Neuronal stem cell (in vitro differentiated cells): ENCODE data around the gene PSPC1.

Experiments used
- DNase-seq: peaks from one replicate; pipeline ENCODE4 v3.0.0-alpha.2; 2013; ENCODE audit warnings: low spot score
- H2AFZ ChIP-seq: one replicate; pipeline ENCODE4 v1.6.1; 2013; ENCODE audit warnings: mild to moderate bottlenecking, low read length, inconsistent platforms
- H2AK5ac ChIP-seq: 2 replicates; pipeline ENCODE4 v1.6.1; 2013; ENCODE audit warnings: low read depth, mild to moderate bottlenecking, inconsistent platforms, low read length, moderate library complexity, mixed read lengths
- H2BK120ac ChIP-seq: 2 replicates; pipeline ENCODE4 v1.6.1; 2013; ENCODE audit warnings: low read depth, mild to moderate bottlenecking, inconsistent platforms, low read length, moderate library complexity, mixed read lengths
- H2BK12ac ChIP-seq: one replicate; pipeline ENCODE4 v1.6.1; 2013; ENCODE audit warnings: low read length, inconsistent platforms
- H2BK15ac ChIP-seq: 2 replicates; pipeline ENCODE4 v1.6.1; 2013; ENCODE audit warnings: mild to moderate bottlenecking, low read length, inconsistent platforms, mixed read lengths
- H2BK5ac ChIP-seq: one replicate; pipeline ENCODE4 v1.6.1; 2013; ENCODE audit warnings: inconsistent platforms, mild to moderate bottlenecking, low read length, moderate library complexity
- H3K14ac ChIP-seq: one replicate; pipeline ENCODE4 v1.6.1; 2013; ENCODE audit warnings: low read length, inconsistent platforms
- H3K18ac ChIP-seq: 2 replicates; pipeline ENCODE4 v1.6.1; 2013; ENCODE audit warnings: low read length, inconsistent platforms
- H3K23ac ChIP-seq: 2 replicates; pipeline ENCODE4 v1.6.1; 2013; ENCODE audit warnings: low read depth, mild to moderate bottlenecking, mixed read lengths, low read length, inconsistent platforms; ENCODE audit not compliant: poor library complexity
- H3K27ac ChIP-seq: replicated peaks from 3 replicates; pipeline ENCODE4 v1.5.1; 2013; ENCODE audit warnings: low read length, inconsistent platforms
- H3K27me3 ChIP-seq, 3 experiments: 2 replicates each; pipeline ENCODE4 v1.6.1; 2013; ENCODE audit warnings: low read length in 3 of 3, mild to moderate bottlenecking in 2 of 3, inconsistent platforms in 1 of 3, low read depth in 1 of 3, mixed read lengths in 1 of 3, moderate library complexity in 1 of 3; ENCODE audit not compliant: control insufficient read depth in 3 of 3, insufficient read depth in 3 of 3
- H3K36me3 ChIP-seq, 2 donors: replicated peaks in 1 of 2; 2 replicates each; pipeline ENCODE4 v1.6.1; 2013; ENCODE audit warnings: low read length in 2 of 2; ENCODE audit not compliant: control insufficient read depth in 2 of 2, insufficient read depth in 2 of 2
- H3K4ac ChIP-seq: 2 replicates; pipeline ENCODE4 v1.6.1; 2013; ENCODE audit warnings: inconsistent platforms, mild to moderate bottlenecking, low read length, moderate library complexity
- H3K4me1 ChIP-seq, 2 donors: 1 replicate in 1 of 2; 2 replicates in 1 of 2; pipeline ENCODE4 v1.6.1; 2013; ENCODE audit warnings: low read length in 2 of 2, low read depth in 1 of 2; ENCODE audit not compliant: control insufficient read depth in 2 of 2, insufficient read depth in 1 of 2
- H3K4me2 ChIP-seq: one replicate; pipeline ENCODE4 v1.6.1; 2013; ENCODE audit warnings: mild to moderate bottlenecking, low read length, inconsistent platforms; ENCODE audit not compliant: insufficient read depth, poor library complexity, severe bottlenecking
- H3K4me3 ChIP-seq, 2 donors: 2 replicates each; pipeline ENCODE4 v1.5.1; 2013; ENCODE audit warnings: low read length in 2 of 2, mild to moderate bottlenecking in 2 of 2, inconsistent platforms in 1 of 2, moderate library complexity in 1 of 2
- H3K79me1 ChIP-seq: one replicate; pipeline ENCODE4 v1.6.1; 2013; ENCODE audit warnings: low read depth, mild to moderate bottlenecking, inconsistent platforms, low read length, moderate library complexity
- H3K9ac ChIP-seq: one replicate; pipeline ENCODE4 v1.6.1; 2013; ENCODE audit warnings: mild to moderate bottlenecking, low read depth, low read length, inconsistent platforms; ENCODE audit not compliant: poor library complexity
- H3K9me3 ChIP-seq, 2 donors: replicated peaks in 1 of 2; 2 replicates each; pipeline versions ENCODE3 to v1.6.1; 2013; ENCODE audit warnings: low read length in 2 of 2, mild to moderate bottlenecking in 2 of 2, inconsistent platforms in 1 of 2, low read depth in 1 of 2, mixed read lengths in 1 of 2, moderate library complexity in 1 of 2; ENCODE audit not compliant: control insufficient read depth in 2 of 2, insufficient read depth in 1 of 2
- H4K8ac ChIP-seq: one replicate; pipeline ENCODE4 v1.6.1; 2013; ENCODE audit warnings: low read depth, mild to moderate bottlenecking, inconsistent platforms, low read length, moderate library complexity
- H4K91ac ChIP-seq: one replicate; pipeline ENCODE4 v1.6.1; 2013; ENCODE audit warnings: low read length, low read depth, mild to moderate bottlenecking, inconsistent platforms; ENCODE audit not compliant: poor library complexity
- WGBS, 2 donors: extraction: QIAGEN DNeasy Blood & Tissue Kit; methylation state at CpG; one replicate each; pipeline ENCODE4 v1.1.7; 2013; ENCODE audit warnings: missing lambda C conversion rate in 2 of 2, mixed read lengths in 1 of 2; ENCODE audit not compliant: insufficient read length in 2 of 2, insufficient replicate concordance in 1 of 2; ENCODE audit errors: extremely low coverage in 2 of 2; 5-methylcytosine and 5-hydroxymethylcytosine counted together

The PSPC1 gene

DNA sequence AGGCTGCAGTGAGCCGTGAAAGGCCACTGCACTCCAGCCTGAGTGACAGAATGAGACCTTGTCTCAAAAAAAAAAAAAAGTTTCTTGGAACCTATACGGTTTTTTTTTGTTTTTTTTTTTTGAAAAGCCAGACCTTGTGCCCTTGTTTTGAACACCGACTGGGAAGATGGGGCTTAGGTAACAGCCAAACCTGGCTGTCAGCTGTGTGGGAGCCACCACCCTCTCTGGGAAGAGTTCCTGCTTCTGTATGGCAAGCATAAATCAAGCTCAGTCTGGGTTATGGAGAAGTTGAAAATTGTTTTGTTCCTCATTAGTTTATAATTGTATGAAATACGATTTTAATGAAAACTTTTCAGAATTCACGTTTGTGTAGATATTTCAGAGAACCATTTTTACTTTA lies 109.8 kb downstream of the PSPC1 start:
- no CpG with 5 or more reads among the region's 5 CpGs for WGBS, 2 donors
- peaks cover 28 to 96% of the 10 kb centered on the region in 2 donors for H3K36me3 ChIP-seq
- DNase-seq: no peak

DNA sequence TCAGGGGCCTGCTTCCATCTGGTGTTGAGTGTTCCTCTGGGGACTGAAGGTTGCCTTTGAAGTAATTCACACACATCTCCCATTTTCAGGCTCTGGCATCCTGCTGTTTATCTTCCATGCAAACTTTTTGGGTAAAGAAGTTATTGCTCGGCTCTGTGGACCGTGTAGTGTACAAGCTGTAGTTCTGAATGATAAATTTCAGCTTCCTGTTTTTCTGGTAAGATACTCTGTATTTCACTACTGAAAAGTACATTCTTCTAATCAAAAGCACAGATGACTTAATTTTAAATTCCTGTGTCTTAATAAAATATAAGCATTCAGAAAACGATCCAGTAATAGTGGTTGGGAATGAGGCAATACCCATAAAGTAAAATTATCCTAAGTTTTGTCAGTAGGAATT lies 112.6 kb downstream of the PSPC1 start:
- no peak for DNase-seq
- no peak overlapping the region for H3K14ac ChIP-seq
- H2BK15ac ChIP-seq: no peak overlapping the region
- H2BK12ac ChIP-seq: no peak overlapping the region
- no peak overlapping the region for H2BK120ac ChIP-seq
- H2BK5ac ChIP-seq: no peak overlapping the region
- no CpG with 5 or more reads among the region's 3 CpGs for WGBS, 2 donors
- no peak overlapping the region for H4K91ac ChIP-seq
- no peak overlapping the region for H3K27ac ChIP-seq
- H3K4ac ChIP-seq: no peak overlapping the region
- no peak overlapping the region for H3K18ac ChIP-seq
- H3K4me2 ChIP-seq: no peak overlapping the region
- no peak overlapping the region for H2AK5ac ChIP-seq
- H3K27me3 ChIP-seq: no peaks in the 10 kb centered on the region
- no peaks in the 10 kb centered on the region for H3K9me3 ChIP-seq
- H3K9ac ChIP-seq: no peak overlapping the region
- peaks cover 5% of the 10 kb centered on the region for H3K79me1 ChIP-seq
- no peak overlapping the region for H3K4me3 ChIP-seq
- H3K23ac ChIP-seq: no peak overlapping the region
- peaks cover 29 to 98% of the 10 kb centered on the region in 2 donors for H3K36me3 ChIP-seq
- H3K4me1 ChIP-seq: no peaks in the 10 kb centered on the region
- no peak overlapping the region for H4K8ac ChIP-seq
- H2AFZ ChIP-seq: no peak overlapping the region

More for the DNA sequence above, 109.8 kb downstream of the PSPC1 start:
- Histone ChIP-seq H2BK12ac (no peak overlapping the region), H3K4me1 (no peaks in the 10 kb centered on the region), H2AFZ (no peak overlapping the region), H3K4me2 (no peak overlapping the region), H2BK5ac (no peak overlapping the region), H2AK5ac (no peak overlapping the region), H3K27me3 (no peaks in the 10 kb centered on the region), H4K8ac (no peak overlapping the region), H4K91ac (no peak overlapping the region), H3K79me1 (peaks cover 5% of the 10 kb centered on the region), H3K4ac (no peak overlapping the region), H3K23ac (no peak overlapping the region), H3K9me3 (no peaks in the 10 kb centered on the region), H3K9ac (no peak overlapping the region), H3K27ac (no peak overlapping the region), H3K18ac (no peak overlapping the region), H2BK120ac (no peak overlapping the region), H2BK15ac (no peak overlapping the region), H3K4me3 (no peak overlapping the region), H3K14ac (no peak overlapping the region)

DNA sequence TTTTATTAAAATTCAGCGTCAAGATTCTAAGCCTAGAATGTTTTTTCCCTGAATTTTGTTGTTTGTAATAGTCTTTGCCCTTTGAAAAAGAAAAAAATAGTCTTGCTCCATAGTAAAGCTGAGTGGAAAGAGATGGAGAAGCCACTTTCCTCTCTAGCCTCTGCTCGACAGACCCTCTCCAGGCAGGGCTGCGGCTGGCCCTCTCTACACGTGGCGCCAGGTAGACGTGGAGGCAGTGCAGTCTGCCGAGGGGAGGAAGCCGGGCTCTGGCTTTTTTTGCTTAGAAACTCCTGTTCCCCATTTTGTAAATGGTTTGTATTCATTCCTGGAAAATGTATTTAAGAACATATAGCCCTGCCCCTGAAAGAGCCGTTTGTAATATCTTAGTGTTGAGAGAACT lies 114.0 kb downstream of the PSPC1 start:
- H2BK120ac ChIP-seq: no peak overlapping the region
- peaks cover 20 to 98% of the 10 kb centered on the region in 2 donors for H3K36me3 ChIP-seq
- no peak overlapping the region for H3K23ac ChIP-seq
- H4K8ac ChIP-seq: no peak overlapping the region
- no peaks in the 10 kb centered on the region for H3K4me1 ChIP-seq
- H3K4ac ChIP-seq: no peak overlapping the region
- H2BK12ac ChIP-seq: no peak overlapping the region
- WGBS, 2 donors: no CpG with 5 or more reads among the region's 9 CpGs
- H3K27me3 ChIP-seq: no peaks in the 10 kb centered on the region
- H2AFZ ChIP-seq: no peak overlapping the region
- DNase-seq: no peak
- H3K9ac ChIP-seq: no peak overlapping the region
- H3K4me2 ChIP-seq: no peak overlapping the region
- H3K14ac ChIP-seq: no peak overlapping the region
- no peak overlapping the region for H3K27ac ChIP-seq
- no peak overlapping the region for H2BK15ac ChIP-seq
- H3K79me1 ChIP-seq: peaks cover 7% of the 10 kb centered on the region
- H4K91ac ChIP-seq: no peak overlapping the region
- no peak overlapping the region for H3K18ac ChIP-seq
- no peaks in the 10 kb centered on the region for H3K9me3 ChIP-seq
- no peak overlapping the region for H2BK5ac ChIP-seq
- no peak overlapping the region for H3K4me3 ChIP-seq
- no peak overlapping the region for H2AK5ac ChIP-seq

DNA sequence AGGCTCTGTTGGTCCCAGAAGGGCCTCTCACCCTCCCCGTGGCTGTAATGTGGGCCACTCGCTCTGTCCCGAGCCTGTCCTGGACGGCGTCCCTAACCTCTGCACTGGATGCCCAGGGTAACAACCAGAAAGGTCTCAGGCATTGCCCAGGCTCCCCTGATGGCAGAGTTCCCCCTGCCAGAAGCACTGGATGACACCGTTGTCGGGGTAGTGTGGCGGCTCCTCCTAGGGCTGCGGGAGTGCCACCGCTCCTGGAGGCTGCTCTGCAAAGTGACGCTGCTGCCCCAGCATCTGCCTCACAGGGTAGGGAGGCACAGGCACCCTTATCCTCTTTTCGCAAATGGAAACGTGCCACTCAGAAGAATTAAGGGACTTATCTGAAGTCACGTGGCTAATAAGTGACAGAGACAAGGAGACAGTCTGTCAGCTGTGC lies 117.3 kb downstream of the PSPC1 start:
- Histone ChIP-seq H3K27ac (no peak overlapping the region), H3K4me1 (no peaks in the 10 kb centered on the region), H2BK5ac (no peak overlapping the region), H2BK15ac (no peak overlapping the region), H3K4ac (no peak overlapping the region), H3K23ac (peak overlapping the region; percentile 36), H3K9ac (no peak overlapping the region), H3K4me3 (no peak overlapping the region), H2AFZ (no peak overlapping the region), H2AK5ac (no peak overlapping the region), H3K18ac (peak overlapping the region; percentile 53), H4K91ac (no peak overlapping the region), H3K27me3 (no peaks in the 10 kb centered on the region), H3K36me3 (peaks cover 18 to 98% of the 10 kb centered on the region in 2 donors), H2BK120ac (no peak overlapping the region), H3K14ac (no peak overlapping the region), H4K8ac (no peak overlapping the region), H3K79me1 (peaks cover 6% of the 10 kb centered on the region), H3K4me2 (no peak overlapping the region), H2BK12ac (no peak overlapping the region), H3K9me3 (no peaks in the 10 kb centered on the region)
- WGBS, 2 donors: no CpG with 5 or more reads among the region's 14 CpGs
- DNase-seq: no peak
